ENCODE data around the gene YARS1.
"Not testable (repeated sequence)": the region's sequence is repeated elsewhere in the genome, so short reads cannot be mapped to it uniquely, and the experiment has no call there.

Gene YARS1

DNA sequence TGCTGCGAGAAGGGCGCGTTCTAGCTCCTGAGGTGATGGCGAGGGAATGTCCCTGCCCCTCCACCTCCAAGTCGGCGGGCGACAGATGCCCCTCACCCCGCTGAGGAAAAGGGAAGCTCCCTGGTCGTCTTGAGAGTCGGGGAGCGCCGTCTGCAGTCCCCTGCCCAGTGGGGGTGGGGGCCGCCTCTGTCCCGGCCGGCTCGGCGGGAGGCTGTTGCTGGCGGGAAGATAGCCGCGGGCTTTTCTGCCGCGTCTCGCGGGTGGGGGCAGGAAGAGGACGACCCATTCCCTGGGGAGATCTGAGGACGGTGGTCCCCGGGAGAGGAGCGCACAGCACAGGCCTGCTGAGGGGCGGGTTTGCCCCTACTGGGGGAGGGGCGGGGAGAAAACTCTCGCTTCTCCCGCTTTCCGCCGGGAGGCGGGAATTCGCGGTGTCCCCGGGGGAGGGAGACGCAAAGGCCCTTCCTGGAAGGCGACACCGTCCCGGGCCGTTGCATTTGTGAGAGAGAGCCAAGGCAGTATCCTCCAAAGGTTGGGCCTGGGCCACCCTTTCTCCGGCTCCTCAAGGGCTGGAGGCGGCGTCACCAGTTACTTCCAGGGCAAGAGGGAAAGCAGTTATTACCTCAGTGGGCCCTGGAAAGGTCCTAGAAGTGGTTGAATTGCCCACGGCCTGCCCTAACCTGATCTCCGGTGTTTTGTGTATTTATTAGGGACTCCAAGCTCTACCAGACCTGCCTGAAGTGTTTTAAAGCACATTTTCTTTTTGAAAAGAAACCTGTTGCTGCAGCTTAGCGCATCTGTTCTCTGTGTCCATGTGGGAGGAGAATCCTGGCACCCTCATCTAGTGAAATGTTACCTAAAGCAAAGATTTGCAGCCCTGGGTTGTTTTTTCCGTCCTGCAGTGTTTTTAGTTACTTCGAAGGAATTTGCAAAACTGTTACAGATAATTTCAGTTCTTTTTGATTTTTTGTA is 943 bp upstream of the YARS1 start:
- peak; percentile 20 for DNase-seq (ENCODE audit: low read depth)

DNA sequence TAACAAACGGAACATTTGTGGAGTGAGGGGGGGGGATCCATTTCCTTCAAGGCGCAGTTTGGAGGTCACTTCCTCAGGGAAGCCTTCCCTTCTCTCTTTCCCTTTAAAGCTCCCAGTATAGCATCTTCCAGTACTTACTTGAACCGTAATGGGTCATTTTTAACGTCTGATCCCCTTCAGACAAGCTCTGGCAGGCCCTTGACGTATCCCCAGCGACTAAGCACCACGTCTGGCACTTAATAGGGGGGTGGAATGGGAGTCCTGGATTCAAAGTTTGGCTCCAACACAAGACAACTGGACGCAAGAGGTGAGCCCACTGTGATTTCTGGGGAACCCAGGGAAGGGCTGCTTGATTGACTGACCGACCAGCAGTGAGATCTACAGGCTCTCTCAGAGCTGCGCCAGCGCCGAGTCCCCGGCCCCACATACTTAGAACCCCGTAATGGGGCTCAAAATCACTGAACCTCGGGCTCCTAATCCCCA is 441 bp downstream of the YARS1 start:
- DNase-seq (ENCODE audit: low read depth) = no peak

GRCh38 chr1:32813941-32814739 is 3.0 kb downstream of the YARS1 start:
- DNase-seq (ENCODE audit: low read depth) = no peak

DNA sequence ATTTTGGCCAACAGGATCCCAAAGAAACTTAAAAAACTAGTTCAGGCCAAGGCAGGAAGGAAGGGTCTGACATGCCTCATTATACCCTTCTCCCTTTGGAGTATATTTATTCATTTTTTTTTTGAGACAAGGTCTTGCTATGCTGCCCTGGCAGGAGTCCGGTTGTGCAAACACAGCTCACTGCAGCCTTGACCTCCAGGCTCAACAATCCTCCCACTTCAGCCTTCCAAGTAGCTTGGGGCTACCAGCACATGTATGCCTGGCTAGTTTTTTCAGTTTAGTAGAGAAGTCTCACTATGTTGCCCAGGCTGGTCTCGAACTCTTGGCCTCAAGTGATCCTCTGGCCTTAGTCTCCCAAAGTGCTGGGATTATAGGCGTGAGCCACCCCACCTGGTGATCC is 5.2 kb downstream of the YARS1 start:
- no peak for DNase-seq (ENCODE audit: low read depth)

DNA sequence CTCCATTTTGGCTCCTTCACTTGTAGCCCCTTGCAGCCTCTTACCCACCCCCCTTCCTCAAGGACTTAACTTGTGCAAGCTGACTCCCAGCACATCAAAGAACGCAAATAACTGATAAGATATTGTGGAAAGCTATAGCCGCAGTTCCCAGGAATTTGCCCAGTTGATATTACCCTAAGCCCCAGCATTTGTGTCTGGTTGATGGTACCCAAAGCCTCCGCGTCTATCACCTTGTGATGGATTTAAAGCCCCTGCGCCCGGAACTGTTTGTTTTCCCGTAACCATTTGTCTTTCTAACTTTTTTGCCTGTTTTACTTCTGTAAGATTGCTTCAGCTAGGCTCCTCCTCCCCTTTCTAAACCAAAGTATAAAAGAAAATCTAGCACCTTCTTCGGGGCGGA is 5.9 kb downstream of the YARS1 start:
- no peak for DNase-seq (ENCODE audit: low read depth)

- no peak for DNase-seq (ENCODE audit: low read depth)
These were observed 6.8 kb downstream of the YARS1 start for GRCh38 chr1:32810358-32810757.

DNA sequence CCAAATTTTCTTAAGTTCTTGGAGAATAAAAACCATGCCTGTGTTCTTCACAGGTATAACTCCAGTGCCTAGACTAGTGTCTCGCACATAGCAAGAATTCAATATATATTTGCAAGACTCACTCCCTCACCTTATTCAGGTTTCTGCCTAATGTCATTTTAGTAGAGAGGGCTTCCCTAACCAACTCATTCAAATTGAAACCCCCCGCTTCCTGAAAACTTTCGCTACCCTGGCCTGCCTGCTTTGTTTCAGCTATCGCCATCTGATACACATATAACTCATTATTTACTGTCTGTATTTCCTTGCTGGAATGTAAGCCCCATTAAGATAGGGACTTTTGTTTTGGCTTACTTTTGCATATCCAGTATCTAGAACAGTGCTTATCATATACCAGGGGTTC is 8.6 kb downstream of the YARS1 start:
- no peak for DNase-seq (ENCODE audit: low read depth)

- no peak for DNase-seq (ENCODE audit: low read depth)
These were observed 10.1 kb downstream of the YARS1 start for GRCh38 chr1:32806910-32807523.

DNA sequence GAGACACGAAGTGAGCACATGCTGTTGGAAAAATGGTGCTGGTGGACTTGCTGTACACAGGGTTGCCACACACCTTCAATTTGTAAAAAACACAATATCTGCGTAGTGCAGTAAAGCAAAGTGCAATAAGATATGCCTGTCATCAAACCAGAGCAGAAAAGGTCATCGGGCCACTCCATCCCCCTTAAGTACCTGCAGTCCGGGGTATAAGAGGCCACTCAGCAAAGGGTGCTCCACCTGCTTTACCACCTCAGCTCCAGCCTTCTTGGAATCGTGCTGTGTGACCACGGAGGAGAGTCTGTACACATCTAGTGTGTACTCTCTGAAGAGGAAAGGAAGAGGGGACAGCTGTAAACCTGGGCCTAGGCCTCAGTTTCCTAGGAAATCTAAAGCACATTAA is 10.9 kb downstream of the YARS1 start:
- no peak for DNase-seq (ENCODE audit: low read depth)

DNA sequence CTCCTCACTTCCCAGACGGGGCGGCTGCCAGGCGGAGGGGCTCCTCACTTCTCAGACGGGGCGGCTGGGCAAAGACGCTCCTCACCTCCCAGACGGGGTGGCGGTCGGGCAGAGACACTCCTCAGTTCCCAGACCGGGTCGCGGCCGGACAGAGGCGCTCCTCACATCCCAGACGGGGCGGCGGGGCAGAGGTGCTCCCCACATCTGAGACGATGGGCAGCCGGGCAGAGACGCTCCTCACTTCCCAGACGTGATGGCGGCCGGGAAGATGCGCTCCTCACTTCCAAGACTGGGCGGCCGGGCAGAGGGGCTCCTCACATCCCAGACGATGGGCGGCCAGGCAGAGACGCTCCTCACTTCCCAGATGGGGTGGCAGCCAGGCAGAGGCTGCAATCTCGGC is 12.7 kb downstream of the YARS1 start:
- DNase-seq (ENCODE audit: low read depth) = not testable (repeated sequence)

DNA sequence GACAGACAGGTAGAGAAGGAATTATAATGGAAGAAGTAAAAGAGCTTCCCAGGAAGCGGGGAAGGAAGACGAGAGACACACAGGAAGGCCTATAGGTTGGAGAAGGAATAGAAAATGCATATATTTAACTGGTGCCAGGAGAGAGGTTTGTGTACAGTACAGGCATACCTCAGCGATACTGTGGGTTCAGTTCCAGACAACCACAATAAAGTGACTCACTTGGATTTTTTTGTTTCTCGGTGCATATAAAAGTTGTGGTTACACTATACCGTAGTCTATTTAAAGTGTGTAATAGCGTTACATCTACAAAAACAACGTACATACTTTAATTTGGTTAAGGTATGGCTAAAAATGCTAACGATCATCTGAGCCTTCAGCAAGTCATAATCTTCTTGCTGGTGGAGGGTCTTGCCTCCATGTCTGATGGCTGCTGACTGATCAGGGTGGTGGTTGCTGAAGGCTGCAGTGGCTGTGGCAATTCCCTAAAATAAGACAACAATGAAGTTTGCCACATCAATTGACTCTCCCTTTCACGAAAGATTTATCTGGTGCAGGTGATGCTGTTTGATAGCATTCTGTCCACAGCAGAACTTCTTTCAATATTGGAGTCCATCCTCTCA is 16.0 kb downstream of the YARS1 start:
- DNase-seq (ENCODE audit: low read depth) = no peak

- no peak for DNase-seq (ENCODE audit: low read depth)
These were observed 18.3 kb downstream of the YARS1 start for GRCh38 chr1:32798679-32799416.

DNA sequence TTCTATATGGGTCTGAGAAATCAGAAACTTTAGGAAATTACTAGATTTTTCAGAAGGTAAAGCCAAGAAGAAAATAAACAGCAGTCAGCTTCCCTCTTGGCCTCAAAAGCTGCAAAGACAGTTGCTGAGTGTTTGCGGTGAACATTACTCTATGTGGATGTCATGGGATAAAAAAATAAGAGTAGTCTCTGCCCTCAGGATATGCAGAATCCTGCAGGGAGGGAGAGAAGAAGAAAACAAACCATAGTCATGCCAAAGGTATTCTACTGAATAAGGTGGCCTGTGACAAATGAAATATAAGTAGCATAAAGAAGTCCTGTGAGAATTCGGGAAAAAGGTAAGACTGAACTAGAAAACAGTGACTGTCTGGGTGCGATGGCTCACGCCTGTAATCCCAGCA is 19.0 kb downstream of the YARS1 start:
- no peak for DNase-seq (ENCODE audit: low read depth)

DNA sequence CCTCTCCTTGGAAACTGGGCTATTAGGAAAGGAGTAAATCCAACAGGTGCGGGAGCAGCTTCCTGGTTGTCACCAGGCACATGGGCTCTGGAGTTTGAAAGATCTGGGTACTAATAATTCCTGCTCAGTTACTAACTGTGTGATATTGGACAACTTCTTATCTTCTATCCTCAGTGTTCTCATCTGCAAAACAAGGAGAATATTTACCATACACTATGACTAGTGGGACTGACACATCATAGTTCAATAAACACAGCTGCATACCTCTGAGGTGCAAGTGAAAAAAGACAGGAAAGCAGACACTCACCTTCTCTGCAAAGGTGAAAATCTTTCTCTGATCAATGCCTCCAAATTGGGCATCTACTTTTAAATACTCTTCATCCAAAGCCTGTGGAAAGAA is 19.7 kb downstream of the YARS1 start:
- no peak for DNase-seq (ENCODE audit: low read depth)

- DNase-seq (ENCODE audit: low read depth) = not testable (repeated sequence)
These were observed 21.4 kb downstream of the YARS1 start for GRCh38 chr1:32795763-32796162.

- peak; percentile 27 for DNase-seq (ENCODE audit: low read depth)
These were observed 25.3 kb downstream of the YARS1 start for GRCh38 chr1:32791881-32792280.

DNA sequence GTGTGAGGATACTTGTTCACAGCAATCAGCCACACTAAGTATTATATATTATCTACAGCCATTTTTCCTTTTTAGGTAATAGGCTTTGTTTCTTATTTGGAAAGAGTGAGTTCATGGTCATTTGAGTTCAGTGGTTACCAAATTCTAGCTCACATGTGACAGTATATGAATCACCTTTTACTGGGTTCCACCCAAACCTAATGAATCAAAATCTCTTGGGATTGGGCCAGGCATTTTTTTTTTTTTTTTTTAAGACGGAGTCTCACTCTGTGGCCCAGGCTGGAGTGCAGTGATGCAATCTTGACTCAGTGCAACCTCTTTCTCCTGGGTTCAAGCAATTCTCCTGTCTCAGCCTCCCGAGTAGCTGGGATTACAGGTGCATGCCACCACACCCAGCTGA is 27.8 kb downstream of the YARS1 start:
- DNase-seq (ENCODE audit: low read depth) = peak; percentile 89

GRCh38 chr1:32786856-32787255 is 30.3 kb downstream of the YARS1 start:
- peak; percentile 29 for DNase-seq (ENCODE audit: low read depth)

DNA sequence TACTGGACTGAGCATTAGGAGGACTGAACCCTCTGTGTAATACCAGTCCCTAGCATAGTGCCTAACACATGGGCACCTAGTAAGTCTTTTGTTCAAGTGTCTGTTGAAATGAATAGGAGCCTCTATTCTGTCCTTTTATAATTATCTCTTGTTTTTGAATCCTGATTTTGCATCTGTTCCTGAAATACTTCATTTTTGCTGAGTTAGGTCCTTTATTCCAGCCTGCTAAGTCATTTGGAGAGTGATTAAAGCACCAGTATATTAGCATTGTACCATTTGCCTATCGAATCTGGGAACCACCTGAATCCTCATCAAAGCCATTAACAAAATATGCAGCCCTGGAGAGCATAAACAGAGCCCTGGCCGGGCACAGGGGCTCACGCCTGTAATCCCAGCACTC is 32.3 kb downstream of the YARS1 start:
- DNase-seq (ENCODE audit: low read depth) = no peak

DNA sequence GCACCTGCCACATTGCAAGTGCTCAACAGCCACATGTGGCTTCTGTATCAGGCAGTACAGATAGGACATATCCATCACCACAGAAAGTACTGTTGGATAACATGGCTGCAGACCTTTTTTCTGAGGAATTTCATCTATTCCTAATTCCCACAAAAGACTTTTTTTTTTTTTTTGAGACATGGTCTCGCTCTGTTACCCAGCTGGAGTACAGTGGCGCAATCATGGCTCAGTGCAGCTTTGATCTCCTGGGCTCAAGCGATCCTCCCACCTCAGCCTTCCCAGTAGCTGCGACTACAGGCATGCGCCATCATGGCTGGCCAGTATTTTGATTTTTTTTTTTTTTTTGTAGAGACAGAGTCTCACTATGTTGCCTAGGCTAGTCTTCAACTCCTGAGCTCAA is 33.3 kb downstream of the YARS1 start:
- DNase-seq (ENCODE audit: low read depth) = no peak

- no peak for DNase-seq (ENCODE audit: low read depth)
These were observed 35.1 kb downstream of the YARS1 start for GRCh38 chr1:32782086-32782485.

All from stromal cell of bone marrow (primary cell).